HG03039 (cell line): Measurements from ENCODE around the gene ILK.

Source experiments
- ATAC-seq: cut with Tn5 transposase; IDR thresholded peaks from one replicate; pipeline ENCODE4 v1.9.1; 2021; ENCODE audit warnings: mild to moderate bottlenecking, moderate library complexity; ENCODE audit not compliant: unreplicated experiment

ILK gene

DNA sequence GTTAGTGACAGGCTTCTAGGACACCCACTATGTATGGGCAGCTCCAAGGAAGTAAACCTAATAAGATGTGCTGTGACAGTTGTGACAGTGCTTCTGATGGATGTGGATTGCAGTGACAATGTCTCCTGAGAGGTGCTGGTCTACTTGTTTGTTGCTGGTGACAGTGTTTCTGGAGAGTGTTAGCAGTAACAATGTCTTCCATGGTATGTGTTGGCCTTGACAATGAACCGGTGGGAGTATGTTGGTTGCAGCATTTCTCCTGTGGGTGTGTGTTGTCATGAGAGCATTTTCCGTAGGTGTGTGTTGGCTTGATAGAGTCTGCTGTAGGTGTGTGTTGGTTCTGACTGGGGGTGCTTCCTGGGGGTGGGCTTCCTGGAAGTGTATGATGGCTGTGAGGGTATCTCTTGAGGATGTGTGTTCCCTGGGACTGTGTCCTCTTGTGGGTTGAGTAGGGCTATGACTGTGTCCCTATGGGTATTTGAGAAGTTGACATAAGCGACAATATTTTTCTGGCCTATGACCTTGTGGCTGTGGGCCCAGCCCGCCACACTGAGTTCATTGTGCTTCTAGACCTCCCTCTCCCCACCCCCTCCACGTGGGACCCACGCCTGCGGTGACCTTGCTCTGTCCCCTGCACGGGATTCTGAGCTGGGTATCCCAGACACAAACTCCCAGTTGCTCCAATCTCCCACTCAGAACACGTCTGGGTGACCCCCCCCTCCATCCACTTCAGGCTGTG lies 50.9 kb downstream of the ILK start:
- ATAC-seq = no peak

- ATAC-seq = no peak
Observed at GRCh38 chr11:6655020-6655789, 51.6 kb downstream of the ILK start.

DNA sequence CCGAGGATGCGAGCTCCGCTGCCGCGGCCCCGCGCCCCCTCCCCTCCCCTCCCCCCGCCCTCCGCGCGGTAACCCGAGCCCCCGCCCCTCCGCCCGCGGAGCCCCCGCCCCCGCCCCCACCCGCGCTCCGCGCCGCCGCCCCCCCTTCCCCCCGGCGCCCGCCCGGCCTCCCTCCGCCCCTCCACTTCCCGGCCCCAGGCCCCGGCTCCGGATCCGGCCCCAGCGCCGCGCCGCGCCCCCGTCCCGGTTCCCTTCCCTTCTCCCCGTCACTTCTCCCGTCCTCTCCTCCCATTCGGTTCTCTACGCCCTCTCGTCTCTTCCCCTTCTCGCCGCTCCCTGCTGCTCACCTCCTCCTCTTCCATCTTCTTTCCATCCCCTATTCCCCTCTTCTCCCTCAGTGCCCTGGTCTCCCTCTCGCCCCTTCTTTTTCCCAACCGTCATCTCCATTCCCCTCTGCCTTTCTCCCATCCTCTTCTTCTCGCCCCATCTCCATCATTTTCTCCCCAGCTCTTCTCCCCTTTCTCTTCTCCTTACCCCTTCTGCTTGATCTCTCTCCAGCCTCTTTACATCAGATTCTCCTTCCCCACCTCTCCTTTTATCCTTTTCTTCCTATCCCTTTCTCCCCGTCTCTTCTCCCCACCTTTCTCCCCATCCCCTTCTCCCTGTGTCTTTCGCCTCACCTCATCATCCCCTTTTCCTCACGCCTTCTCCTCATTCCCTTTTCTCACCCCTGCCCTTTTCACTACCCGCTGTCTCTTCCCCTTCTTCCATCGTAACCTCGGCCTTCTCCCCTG lies 52.4 kb downstream of the ILK start, which contains the start of gene DCHS1:
TSS of gene DCHS1 (minus strand) at position 20 of the 794 bp plus-strand sequence. CDS start 14,196 bp downstream, outside the sequence.
- no peak for ATAC-seq

DNA sequence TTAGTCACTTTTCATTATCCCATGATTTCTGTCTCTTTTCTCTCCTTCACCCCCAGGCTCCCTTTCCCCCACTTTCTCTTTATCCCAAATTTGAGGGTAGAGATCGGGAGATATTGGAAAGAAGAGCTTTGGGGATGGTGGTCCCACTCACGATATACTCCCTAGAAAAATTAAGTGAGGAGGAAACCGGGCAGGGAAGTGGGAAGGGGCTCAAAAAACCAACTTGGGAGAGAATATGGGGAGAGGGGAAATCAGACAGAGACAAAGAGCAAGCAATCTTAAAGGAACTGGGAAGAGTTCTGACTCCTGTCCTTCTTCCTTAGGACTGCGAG lies 53.0 kb downstream of the ILK start:
- no peak for ATAC-seq

- no peak for ATAC-seq
Observed at GRCh38 chr11:6656936-6657335, 53.4 kb downstream of the ILK start.

GRCh38 chr11:6657346-6657745 lies 53.8 kb downstream of the ILK start:
- no peak for ATAC-seq

- ATAC-seq = no peak
Observed at GRCh38 chr11:6658647-6659046, 55.1 kb downstream of the ILK start.
